WERI-Rb-1 (cell line): Measurements from ENCODE around the gene IFFO2.

Experiments used
- DNase-seq: peaks from one replicate; pipeline ENCODE4 v3.0.0-alpha.2; 2020
- H3K27ac ChIP-seq: fragments of 250-450 bp; sonication (Bioruptor Pico); 2 replicates; pipeline ENCODE4 v1.5.1; 2020; ENCODE audit warnings: mild to moderate bottlenecking, moderate library complexity
- H3K27me3 ChIP-seq: fragments of 250-450 bp; sonication (Bioruptor Pico); 2 replicates; pipeline ENCODE4 v1.5.1; 2021; ENCODE audit warnings: mild to moderate bottlenecking, low read depth, moderate library complexity; ENCODE audit not compliant: insufficient read depth, severe bottlenecking
- H3K36me3 ChIP-seq: fragments of 250-450 bp; sonication (Bioruptor Pico); 2 replicates; pipeline ENCODE4 v1.5.1; 2020; ENCODE audit warnings: mild to moderate bottlenecking, moderate library complexity
- H3K4me3 ChIP-seq: 2 replicates; pipeline ENCODE4 v1.5.1; 2011; ENCODE audit warnings: low read depth, mild to moderate bottlenecking, control low read depth, low read length
- H3K9me3 ChIP-seq: fragments of 250-450 bp; sonication (Bioruptor Pico); 2 replicates; pipeline ENCODE4 v1.5.1; 2021; ENCODE audit warnings: mild to moderate bottlenecking, moderate library complexity; ENCODE audit not compliant: severe bottlenecking
- CTCF ChIP-seq: IDR thresholded peaks from 2 replicates; pipeline ENCODE4 v1.5.1; 2011; ENCODE audit warnings: low read depth, mild to moderate bottlenecking, control low read depth, inconsistent platforms, low read length

Gene IFFO2

GRCh38 chr1:18865176-18865575 is 91.3 kb downstream of the IFFO2 start:
- Histone ChIP-seq H3K27ac (no peak overlapping the region), H3K27me3 (peaks cover 3% of the 10 kb centered on the region), H3K36me3 (no peaks in the 10 kb centered on the region), H3K9me3 (no peaks in the 10 kb centered on the region), H3K4me3 (no peak overlapping the region)
- DNase-seq = no peak
- no peak for TF ChIP-seq CTCF

- H3K9me3 ChIP-seq = no peaks in the 10 kb centered on the region
- DNase-seq = no peak
- H3K27me3 ChIP-seq = no peaks in the 10 kb centered on the region
- H3K36me3 ChIP-seq = no peaks in the 10 kb centered on the region
- no peak overlapping the region for H3K27ac ChIP-seq
- no peak for TF ChIP-seq CTCF
- no peak overlapping the region for H3K4me3 ChIP-seq
These were observed 94.9 kb downstream of the IFFO2 start for GRCh38 chr1:18861590-18861989.

- no peak for DNase-seq
These were observed 95.4 kb downstream of the IFFO2 start for GRCh38 chr1:18861082-18861481.

GRCh38 chr1:18859560-18859959 is 96.9 kb downstream of the IFFO2 start, which contains the start of gene TAS1R2:
TSS of gene TAS1R2 (minus strand) at chr1:18859660. CDS start at chr1:18859660, 0 bp downstream.
- no peak within 1 kb of the TSS for H3K4me3 ChIP-seq

More at GRCh38 chr1:18861082-18861481, 95.4 kb downstream of the IFFO2 start:
- Histone ChIP-seq H3K27ac (no peak overlapping the region), H3K27me3 (no peaks in the 10 kb centered on the region), H3K36me3 (no peaks in the 10 kb centered on the region), H3K4me3 (no peak overlapping the region), H3K9me3 (no peaks in the 10 kb centered on the region)
- no peak for TF ChIP-seq CTCF

GRCh38 chr1:18858070-18858688 is 98.3 kb downstream of the IFFO2 start:
- no peak overlapping the region for H3K27ac ChIP-seq
- H3K4me3 ChIP-seq = no peak overlapping the region
- H3K27me3 ChIP-seq = no peaks in the 10 kb centered on the region
- TF ChIP-seq CTCF = no peak
- H3K9me3 ChIP-seq = no peaks in the 10 kb centered on the region
- H3K36me3 ChIP-seq = no peaks in the 10 kb centered on the region
- no peak for DNase-seq

More at GRCh38 chr1:18859560-18859959, 96.9 kb downstream of the IFFO2 start, which contains the start of gene TAS1R2:
- no peak for TF ChIP-seq CTCF
- Histone ChIP-seq H3K27me3 (no peaks in the 10 kb centered on the region), H3K9me3 (no peaks in the 10 kb centered on the region), H3K27ac (no peak within 1 kb of the TSS), H3K36me3 (no peaks in the 10 kb centered on the region)
- DNase-seq = no peak

GRCh38 chr1:18856435-18856834 is 100.0 kb downstream of the IFFO2 start:
- no peak for TF ChIP-seq CTCF
- Histone ChIP-seq H3K27me3 (no peaks in the 10 kb centered on the region), H3K4me3 (no peak overlapping the region), H3K9me3 (no peaks in the 10 kb centered on the region), H3K36me3 (no peaks in the 10 kb centered on the region), H3K27ac (no peak overlapping the region)
- DNase-seq = no peak
